Hippocampal formation (tissue), 2 donors: ENCODE measurements around the gene SAMD4A.
A peak's percentile ranks its signal among the peaks of the same experiment; 100 is the strongest.

Experiments used
- DNase-seq, 2 donors: peaks; one replicate each; lab custom pipeline; 2025; lab: John Stamatoyannopoulos, UW

The SAMD4A gene

GRCh38 chr14:54629635-54630360, 62.9 kb downstream of the SAMD4A start:
- DNase-seq, result no peak

DNA sequence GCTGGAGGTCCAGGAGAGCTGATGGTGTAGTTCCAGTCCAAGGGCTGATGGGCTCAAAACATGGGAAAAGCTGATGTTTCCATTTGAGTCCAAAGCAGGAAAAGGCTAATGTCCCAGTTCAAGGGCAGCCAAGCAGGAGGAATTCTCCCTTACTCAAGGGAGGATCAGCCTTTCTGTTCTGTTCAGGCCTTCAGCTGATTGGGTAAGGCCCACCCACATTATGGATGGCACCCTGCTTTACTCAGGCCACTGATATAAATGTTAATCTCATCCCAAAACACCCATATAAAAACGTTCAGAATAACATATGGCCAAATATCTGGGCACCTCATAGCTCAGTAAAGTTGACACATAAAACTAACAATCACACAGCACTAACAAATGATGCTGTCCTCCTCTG, 64.1 kb downstream of the SAMD4A start:
- DNase-seq, result no peak

- DNase-seq, result no peak
Measured at GRCh38 chr14:54632452-54632851, 65.5 kb downstream of the SAMD4A start.

DNA sequence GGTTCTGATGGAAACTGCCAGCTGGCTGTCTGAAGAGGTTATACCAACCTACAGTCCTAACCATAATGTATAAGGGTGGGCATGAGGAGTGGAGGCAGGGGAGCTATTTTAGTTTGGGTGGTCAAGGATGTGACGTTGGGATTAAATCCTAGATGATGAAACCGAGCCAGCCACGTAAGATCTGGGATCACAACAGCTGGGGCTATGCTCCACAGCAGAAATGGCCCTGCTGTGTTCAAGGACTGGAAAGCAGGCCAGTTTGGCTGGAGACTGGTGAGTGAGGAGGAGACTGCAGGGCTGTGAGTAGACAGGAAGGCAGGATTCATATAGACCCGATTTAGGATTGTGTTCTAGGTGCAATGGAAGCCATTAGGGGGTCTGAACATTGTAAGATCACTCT, 66.1 kb downstream of the SAMD4A start:
- DNase-seq, result no peak

GRCh38 chr14:54637270-54638134, 70.6 kb downstream of the SAMD4A start:
- DNase-seq, result no peak

- no peak for DNase-seq
Measured at GRCh38 chr14:54638135-54638446, 71.2 kb downstream of the SAMD4A start.

- no peak for DNase-seq
Measured at GRCh38 chr14:54639611-54640010, 72.7 kb downstream of the SAMD4A start.

DNA sequence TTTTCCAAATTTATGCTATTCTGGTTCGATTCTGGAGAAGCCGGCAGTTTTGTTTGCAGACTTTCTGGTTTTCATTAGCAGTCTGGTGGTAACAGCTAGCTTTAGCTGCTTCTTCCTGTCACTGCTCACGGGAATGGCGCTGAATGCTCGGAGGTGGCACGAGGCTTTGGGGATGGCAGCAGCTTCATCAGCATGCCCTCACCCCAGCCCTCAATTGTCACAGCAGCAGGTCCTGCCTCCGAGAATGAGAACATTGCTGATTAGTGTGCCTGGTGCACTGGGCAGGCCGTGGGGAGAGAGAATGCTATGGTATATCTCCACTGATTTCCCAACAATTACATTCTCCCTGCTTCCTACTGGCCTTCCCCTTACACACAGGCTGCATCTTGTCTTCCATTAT, 73.6 kb downstream of the SAMD4A start:
- no peak for DNase-seq

DNA sequence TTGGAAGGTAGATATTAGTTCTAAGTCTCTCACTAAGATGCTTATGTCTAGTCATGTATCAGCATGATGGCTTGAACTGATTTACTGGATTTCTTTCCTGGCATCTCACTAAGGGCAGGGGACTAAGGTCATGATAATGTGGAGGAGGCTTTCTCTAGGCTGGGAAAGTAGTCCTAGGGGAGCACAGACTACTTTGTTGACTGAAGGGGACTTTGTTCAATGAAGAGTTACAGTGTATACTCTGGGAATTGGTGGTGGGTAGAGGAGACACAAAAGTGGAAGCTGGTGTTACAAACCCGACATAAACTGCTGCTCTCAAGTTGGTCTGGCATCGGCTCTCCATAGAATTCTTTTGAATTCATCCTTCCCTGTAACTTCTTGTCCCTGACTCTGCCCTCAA, 75.2 kb downstream of the SAMD4A start:
- DNase-seq, result no peak

GRCh38 chr14:54642801-54643695, 76.1 kb downstream of the SAMD4A start:
- peak in 1 of 2 donors; percentile 22 for DNase-seq

GRCh38 chr14:54643696-54644176, 76.8 kb downstream of the SAMD4A start:
- DNase-seq, result no peak

DNA sequence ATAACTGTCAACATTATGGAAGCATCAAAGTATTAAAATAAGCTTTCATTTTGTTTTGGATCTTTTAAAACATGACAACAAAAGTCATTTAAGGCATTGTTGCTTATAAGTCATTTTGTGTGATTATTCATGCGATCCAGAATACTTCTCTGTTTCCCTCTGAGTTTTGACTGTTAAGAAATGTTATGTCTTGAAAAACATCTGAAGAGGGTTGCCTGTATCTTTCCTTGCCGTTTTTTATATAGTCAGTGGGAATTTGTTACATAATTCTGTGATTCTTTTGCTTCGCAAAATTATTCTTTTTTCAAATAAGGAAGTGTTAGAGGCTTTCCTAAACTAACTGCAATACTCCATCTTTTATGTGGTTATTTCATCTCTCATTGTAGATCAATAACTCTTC, 78.7 kb downstream of the SAMD4A start:
- DNase-seq, result no peak

DNA sequence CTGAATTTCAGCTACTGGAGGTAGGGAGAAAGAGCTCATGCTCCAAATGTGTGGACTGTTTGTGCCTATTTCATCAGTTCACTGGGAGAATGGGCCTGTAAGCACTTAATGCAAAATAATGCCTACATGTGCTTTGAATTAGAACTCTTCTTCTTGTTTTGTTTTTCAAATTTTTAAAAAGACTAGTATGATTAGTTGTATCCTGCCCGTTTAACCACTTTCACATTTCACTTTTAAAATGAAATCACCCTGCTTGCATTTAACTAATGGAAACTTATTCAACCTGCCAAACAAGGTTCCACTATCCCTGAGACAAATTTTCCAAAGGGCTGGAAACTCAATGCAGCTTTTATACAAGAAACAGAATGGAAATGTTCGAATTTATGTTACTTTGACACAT, 79.7 kb downstream of the SAMD4A start:
- DNase-seq, result no peak

DNA sequence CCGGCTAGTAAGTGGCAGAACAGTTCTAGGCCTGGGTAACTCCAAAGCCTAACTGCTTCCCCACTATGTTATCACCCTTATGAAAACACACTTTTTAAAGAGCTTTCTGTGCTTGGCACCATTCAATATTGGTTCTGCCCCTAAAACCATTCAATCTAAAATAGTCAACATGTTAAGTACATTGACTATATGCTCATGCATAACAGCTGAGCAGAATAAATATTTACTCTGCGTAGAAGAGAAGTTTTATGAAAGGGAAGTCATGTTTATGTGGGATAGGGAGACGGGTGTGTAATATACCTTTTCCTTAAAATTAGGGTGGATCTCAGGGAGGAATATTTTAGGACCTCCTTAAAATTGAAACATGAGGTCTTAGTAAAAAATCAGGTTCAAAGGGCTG, 80.5 kb downstream of the SAMD4A start:
- no peak for DNase-seq

GRCh38 chr14:54649056-54649455, 82.1 kb downstream of the SAMD4A start:
- no peak for DNase-seq

DNA sequence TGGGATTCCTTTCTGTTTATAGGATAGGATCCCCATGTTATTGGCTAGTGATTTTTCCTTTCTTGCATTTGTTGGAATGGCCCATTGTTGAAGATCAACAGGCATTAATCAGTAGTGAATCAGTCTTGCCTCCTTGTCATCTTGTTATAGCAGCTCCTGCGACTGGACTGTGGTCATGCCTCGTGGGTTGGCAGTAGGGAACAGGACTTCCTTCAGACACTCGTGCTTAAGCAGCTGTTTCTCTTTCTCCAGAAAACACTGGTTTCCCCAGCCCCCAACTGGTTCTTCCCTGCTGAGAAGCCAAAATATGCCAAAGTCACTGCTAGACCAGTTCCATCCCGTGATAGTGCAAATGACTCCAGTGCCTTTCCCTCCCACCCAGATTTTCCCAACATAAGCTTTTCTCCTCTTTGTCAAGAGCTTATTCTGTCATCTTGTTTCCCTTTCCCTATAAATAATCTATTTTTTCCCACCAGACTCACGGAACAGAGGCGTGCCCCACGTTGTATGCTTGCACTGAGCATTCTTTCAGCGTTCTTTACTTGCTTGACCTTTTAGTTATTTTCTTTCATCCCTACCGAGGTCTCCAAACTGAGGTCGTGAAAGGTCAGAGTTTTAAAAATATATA, 83.5 kb downstream of the SAMD4A start:
- peak; percentile 31 to 33 for DNase-seq

DNA sequence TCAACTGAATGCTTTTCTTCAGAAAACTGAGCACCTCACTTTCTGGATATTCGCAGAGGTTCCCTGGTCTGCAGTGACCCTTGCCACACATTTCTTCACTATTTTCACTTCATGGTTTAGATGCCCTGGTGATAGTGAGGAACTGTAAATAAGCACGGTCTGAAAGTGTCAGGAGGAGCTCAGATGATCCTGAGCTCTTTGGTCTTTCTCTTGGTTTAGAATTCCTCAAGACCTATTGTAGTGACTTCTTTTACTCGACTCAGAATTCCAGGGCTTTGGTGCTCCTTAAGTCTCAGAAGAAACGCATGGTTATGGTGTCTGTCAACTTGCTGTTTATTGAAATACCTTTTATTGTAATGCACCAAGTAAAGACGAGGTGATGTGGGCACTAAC, 84.0 kb downstream of the SAMD4A start:
- no peak for DNase-seq

DNA sequence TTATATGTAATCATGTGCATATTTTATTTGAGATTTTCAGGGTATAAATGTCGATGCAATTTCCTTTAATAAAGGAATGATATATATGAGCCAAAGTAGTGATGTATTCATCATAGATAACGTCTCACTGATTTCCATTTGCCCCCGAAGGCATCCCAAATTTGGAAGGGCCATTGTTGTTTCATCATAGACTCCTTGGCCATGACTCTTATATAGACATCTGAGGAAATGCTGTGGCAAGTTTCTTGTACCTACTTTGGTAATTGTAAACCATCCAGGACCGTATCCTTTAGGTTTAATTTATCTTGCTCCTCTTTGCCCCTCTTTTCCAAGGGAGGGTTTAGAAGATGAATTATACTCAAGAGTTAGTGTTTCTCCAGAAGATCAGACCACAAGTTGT, 84.7 kb downstream of the SAMD4A start:
- DNase-seq, result no peak

GRCh38 chr14:54652188-54652587, 85.3 kb downstream of the SAMD4A start:
- no peak for DNase-seq

- DNase-seq, result no peak
Measured at GRCh38 chr14:54652605-54653052, 85.7 kb downstream of the SAMD4A start.

- DNase-seq, result no peak
Measured at GRCh38 chr14:54653712-54654469, 87.0 kb downstream of the SAMD4A start.
